Measurements from ENCODE around the gene ASPSCR1. TPM values are rescaled to one million over a fixed set of nuclear protein-coding genes. Genes with fewer than 3 reads are reported as not detected.
A peak's percentile ranks its signal among the peaks of the same experiment; 100 is the strongest.

Gene ASPSCR1
- total and polyA plus RNA-seq, 2 of the 13 experiments (the other 11 are each of a cell fraction or from before 2014, with no cell fraction given), result 274 to 314 TPM

DNA sequence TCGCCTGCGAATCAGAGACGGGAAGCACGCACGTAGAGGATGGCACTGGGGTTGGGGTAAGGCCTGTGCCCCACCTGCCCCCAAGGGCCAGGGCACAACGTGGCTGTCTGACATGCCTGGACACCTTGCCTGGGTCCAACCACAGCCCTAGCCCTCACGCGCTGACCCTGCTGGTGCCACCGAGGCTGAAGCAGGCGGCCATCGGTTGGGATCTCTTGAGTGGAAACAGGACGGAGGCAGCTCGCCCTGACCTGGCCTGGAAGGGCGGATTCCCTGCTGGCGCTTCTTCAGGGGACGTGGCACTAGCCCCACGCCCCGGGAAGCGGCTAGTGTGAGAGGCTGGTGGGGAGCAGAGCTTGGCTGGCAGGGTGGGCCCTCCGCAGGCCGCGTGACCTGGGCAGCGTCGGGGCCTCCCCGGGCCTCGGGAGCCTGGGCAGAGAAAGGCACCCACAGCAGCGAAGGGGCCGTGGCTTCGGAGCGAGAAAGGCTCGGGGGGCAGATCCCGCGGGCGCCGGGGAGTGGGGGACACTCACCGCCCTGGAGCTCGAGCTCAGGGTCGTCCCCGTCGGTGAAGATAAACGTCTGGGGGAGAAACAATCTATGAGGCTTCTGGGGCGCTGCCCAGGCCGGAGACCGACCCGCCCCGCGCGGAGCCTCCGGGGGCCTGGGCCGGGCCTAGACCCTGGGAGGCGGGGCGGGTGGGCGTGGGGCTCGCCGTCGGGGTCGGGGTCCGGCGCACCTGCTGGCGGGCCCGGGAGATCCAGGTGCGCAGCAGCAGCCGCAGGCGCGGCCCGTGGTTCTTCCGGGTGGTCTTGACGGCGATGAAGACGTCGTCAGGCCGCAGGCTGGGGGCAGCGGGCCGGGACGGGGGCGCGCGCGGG lies 73.6 kb downstream of the ASPSCR1 start (continued):
- TF ChIP-seq, protein P1, sequence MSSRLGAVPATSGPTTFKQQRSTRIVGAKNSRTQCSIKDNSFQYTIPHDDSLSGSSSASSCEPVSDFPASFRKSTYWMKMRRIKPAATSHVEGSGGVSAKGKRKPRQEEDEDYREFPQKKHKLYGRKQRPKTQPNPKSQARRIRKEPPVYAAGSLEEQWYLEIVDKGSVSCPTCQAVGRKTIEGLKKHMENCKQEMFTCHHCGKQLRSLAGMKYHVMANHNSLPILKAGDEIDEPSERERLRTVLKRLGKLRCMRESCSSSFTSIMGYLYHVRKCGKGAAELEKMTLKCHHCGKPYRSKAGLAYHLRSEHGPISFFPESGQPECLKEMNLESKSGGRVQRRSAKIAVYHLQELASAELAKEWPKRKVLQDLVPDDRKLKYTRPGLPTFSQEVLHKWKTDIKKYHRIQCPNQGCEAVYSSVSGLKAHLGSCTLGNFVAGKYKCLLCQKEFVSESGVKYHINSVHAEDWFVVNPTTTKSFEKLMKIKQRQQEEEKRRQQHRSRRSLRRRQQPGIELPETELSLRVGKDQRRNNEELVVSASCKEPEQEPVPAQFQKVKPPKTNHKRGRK (CRISPR knock-in tag; IDR thresholded peaks at IDR 0.05), result no peak
- TF ChIP-seq PCBP1 (IDR thresholded peaks at IDR 0.05; ENCODE audit: borderline replicate concordance, low read depth, low read length), result 0 out of 2 replicates have a peak, but pooled peaks have one; percentile 24
- TF ChIP-seq KLF9 (CRISPR knock-in tag; IDR thresholded peaks at IDR 0.05; ENCODE audit: low read depth), result no peak
- 0 out of 2 replicates have a peak, but pooled peaks have one; percentile 37 for TF ChIP-seq FOXK1 (CRISPR knock-in tag; IDR thresholded peaks at IDR 0.05; ENCODE audit: borderline replicate concordance, low read depth)
- TF ChIP-seq, protein P2, sequence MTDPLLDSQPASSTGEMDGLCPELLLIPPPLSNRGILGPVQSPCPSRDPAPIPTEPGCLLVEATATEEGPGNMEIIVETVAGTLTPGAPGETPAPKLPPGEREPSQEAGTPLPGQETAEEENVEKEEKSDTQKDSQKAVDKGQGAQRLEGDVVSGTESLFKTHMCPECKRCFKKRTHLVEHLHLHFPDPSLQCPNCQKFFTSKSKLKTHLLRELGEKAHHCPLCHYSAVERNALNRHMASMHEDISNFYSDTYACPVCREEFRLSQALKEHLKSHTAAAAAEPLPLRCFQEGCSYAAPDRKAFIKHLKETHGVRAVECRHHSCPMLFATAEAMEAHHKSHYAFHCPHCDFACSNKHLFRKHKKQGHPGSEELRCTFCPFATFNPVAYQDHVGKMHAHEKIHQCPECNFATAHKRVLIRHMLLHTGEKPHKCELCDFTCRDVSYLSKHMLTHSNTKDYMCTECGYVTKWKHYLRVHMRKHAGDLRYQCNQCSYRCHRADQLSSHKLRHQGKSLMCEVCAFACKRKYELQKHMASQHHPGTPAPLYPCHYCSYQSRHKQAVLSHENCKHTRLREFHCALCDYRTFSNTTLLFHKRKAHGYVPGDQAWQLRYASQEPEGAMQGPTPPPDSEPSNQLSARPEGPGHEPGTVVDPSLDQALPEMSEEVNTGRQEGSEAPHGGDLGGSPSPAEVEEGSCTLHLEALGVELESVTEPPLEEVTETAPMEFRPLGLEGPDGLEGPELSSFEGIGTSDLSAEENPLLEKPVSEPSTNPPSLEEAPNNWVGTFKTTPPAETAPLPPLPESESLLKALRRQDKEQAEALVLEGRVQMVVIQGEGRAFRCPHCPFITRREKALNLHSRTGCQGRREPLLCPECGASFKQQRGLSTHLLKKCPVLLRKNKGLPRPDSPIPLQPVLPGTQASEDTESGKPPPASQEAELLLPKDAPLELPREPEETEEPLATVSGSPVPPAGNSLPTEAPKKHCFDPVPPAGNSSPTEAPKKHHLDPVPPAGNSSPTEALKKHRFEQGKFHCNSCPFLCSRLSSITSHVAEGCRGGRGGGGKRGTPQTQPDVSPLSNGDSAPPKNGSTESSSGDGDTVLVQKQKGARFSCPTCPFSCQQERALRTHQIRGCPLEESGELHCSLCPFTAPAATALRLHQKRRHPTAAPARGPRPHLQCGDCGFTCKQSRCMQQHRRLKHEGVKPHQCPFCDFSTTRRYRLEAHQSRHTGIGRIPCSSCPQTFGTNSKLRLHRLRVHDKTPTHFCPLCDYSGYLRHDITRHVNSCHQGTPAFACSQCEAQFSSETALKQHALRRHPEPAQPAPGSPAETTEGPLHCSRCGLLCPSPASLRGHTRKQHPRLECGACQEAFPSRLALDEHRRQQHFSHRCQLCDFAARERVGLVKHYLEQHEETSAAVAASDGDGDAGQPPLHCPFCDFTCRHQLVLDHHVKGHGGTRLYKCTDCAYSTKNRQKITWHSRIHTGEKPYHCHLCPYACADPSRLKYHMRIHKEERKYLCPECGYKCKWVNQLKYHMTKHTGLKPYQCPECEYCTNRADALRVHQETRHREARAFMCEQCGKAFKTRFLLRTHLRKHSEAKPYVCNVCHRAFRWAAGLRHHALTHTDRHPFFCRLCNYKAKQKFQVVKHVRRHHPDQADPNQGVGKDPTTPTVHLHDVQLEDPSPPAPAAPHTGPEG (CRISPR knock-in tag; IDR thresholded peaks at IDR 0.05), result no peak
- peak; percentile 38; the same call in 1 of the 2 replicates for TF ChIP-seq KDM2A (CRISPR knock-in tag; IDR thresholded peaks at IDR 0.05; ENCODE audit: borderline replicate concordance, low read depth)
- TF ChIP-seq, protein P3, sequence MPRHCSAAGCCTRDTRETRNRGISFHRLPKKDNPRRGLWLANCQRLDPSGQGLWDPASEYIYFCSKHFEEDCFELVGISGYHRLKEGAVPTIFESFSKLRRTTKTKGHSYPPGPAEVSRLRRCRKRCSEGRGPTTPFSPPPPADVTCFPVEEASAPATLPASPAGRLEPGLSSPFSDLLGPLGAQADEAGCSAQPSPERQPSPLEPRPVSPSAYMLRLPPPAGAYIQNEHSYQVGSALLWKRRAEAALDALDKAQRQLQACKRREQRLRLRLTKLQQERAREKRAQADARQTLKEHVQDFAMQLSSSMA (CRISPR knock-in tag; IDR thresholded peaks at IDR 0.05), result 0 out of 2 replicates have a peak, but pooled peaks have one; percentile 27
- no peak for TF ChIP-seq KAT7 (CRISPR knock-in tag; IDR thresholded peaks at IDR 0.05; ENCODE audit: borderline replicate concordance)
- TF ChIP-seq RAD51 (IDR thresholded peaks at IDR 0.05; ENCODE audit: borderline replicate concordance), result no peak
- TF ChIP-seq, protein P4, sequence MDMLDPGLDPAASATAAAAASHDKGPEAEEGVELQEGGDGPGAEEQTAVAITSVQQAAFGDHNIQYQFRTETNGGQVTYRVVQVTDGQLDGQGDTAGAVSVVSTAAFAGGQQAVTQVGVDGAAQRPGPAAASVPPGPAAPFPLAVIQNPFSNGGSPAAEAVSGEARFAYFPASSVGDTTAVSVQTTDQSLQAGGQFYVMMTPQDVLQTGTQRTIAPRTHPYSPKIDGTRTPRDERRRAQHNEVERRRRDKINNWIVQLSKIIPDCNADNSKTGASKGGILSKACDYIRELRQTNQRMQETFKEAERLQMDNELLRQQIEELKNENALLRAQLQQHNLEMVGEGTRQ (IDR thresholded peaks at IDR 0.05; ENCODE audit: low read depth, low read length), result no peak
- TF ChIP-seq, protein P4 (CRISPR knock-in tag; IDR thresholded peaks at IDR 0.05; ENCODE audit: borderline replicate concordance), result no peak
- TF ChIP-seq SNAI1 (CRISPR knock-in tag; IDR thresholded peaks at IDR 0.05; ENCODE audit: borderline replicate concordance), result 0 out of 2 replicates have a peak, but pooled peaks have one; percentile 28
- 0 out of 2 replicates have a peak, but pooled peaks have one; percentile 51 for TF ChIP-seq ZNF619 (CRISPR knock-in tag; IDR thresholded peaks at IDR 0.05)
- TF ChIP-seq, protein P5, sequence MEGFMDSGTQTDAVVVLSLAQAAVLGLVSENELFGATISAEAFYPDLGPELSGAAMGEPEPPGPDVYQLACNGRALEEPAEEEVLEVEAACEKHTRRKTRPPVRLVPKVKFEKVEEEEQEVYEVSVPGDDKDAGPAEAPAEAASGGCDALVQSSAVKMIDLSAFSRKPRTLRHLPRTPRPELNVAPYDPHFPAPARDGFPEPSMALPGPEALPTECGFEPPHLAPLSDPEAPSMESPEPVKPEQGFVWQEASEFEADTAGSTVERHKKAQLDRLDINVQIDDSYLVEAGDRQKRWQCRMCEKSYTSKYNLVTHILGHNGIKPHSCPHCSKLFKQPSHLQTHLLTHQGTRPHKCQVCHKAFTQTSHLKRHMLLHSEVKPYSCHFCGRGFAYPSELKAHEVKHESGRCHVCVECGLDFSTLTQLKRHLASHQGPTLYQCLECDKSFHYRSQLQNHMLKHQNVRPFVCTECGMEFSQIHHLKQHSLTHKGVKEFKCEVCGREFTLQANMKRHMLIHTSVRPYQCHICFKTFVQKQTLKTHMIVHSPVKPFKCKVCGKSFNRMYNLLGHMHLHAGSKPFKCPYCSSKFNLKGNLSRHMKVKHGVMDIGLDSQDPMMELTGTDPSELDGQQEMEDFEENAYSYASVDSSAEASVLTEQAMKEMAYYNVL (CRISPR knock-in tag; IDR thresholded peaks at IDR 0.05; ENCODE audit: borderline replicate concordance), result no peak
- peak; percentile 46; the same call in 1 of the 2 replicates for TF ChIP-seq ZSCAN21 (CRISPR knock-in tag; IDR thresholded peaks at IDR 0.05; ENCODE audit: borderline replicate concordance)
